IgD-negative memory B cell (primary cell): Measurements from ENCODE around the gene UGT1A5. TPM values are rescaled to one million over a fixed set of nuclear protein-coding genes. Genes with fewer than 3 reads are reported as not detected.

Source experiments
- H3K27ac Mint-ChIP-seq, 3 donors: one replicate each; pipeline ENCODE4 v1.8.0; 2020 to 2022; ENCODE audit warnings: mild to moderate bottlenecking in 3 of 3, mixed read lengths in 3 of 3, moderate library complexity in 1 of 3
- H3K27me3 Mint-ChIP-seq: one replicate; pipeline ENCODE4 v1.8.0; 2021; ENCODE audit warnings: mixed read lengths
- H3K36me3 Mint-ChIP-seq: one replicate; pipeline ENCODE4 v1.8.0; 2020; ENCODE audit warnings: mild to moderate bottlenecking, mixed read lengths
- H3K4me1 Mint-ChIP-seq, 3 donors: one replicate each; pipeline ENCODE4 v1.8.0; 2020 to 2022; ENCODE audit warnings: mixed read lengths in 3 of 3, mild to moderate bottlenecking in 1 of 3
- H3K4me3 Mint-ChIP-seq, 4 donors: one replicate each; pipeline ENCODE4 v1.8.0; 2020 to 2022; ENCODE audit warnings: mild to moderate bottlenecking in 4 of 4, mixed read lengths in 4 of 4, moderate library complexity in 3 of 4
- H3K9me3 Mint-ChIP-seq, 3 donors: one replicate each; pipeline ENCODE4 v1.8.0; 2020 to 2021; ENCODE audit warnings: mixed read lengths in 3 of 3, mild to moderate bottlenecking in 1 of 3
- polyA plus RNA-seq: library from polyadenylated mRNA; unstranded; fragments of 300-500 nt; fragmentation: Illumina TruSeq; gene quantifications from one replicate; pipeline ENCODE4 v1.2.3, GENCODE V29; 2021

The UGT1A5 gene
- polyA plus RNA-seq, 1 donor from 2014 or later, result not detected

DNA sequence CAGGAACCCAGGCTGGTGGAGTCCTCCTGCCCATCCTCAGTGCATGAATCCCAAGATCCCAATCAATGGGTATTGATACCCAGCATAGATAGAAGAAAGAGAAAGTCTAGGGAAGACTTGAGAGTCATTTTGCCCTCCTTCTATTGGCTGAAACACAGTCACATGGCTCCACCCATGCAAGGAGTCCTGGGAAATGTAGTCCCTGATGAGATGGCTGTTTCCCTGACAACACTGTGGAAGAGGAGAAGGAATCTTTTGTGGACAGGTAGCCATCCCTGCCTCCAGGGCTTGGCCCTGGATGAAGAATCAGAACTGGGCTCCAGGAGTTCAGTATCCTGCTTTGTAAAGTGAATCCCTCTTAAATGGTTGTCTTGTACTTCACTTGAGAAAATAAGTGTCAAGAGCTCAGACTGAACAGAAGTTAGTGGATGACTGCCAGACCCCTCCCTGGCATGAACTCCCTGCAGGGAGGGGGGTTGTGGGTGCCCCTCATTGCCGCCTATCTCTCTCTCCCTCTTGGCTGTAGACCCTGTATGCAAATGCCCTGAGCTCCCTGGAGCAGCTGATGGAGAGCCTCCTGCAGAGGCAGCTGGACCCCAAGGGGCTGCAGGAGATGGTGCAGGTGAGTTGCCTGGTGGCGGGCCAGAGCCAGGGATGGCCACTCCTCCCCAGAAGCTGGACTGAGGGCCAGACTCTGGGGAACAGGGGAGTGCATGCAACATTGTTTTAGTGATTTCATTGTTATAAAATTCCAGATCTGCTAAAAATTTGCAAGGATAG is 101.5 kb downstream of the UGT1A5 start:
- Mint-ChIP-seq H3K27ac (no peak overlapping the region), H3K9me3 (peaks cover 0 to 4% (median 0%) of the 10 kb centered on the region in 3 donors), H3K27me3 (peaks cover 18% of the 10 kb centered on the region), H3K4me1 (no peaks in the 10 kb centered on the region), H3K36me3 (peaks cover 1% of the 10 kb centered on the region), H3K4me3 (peak overlapping the region in 1 of 4 donors; percentile 63)

DNA sequence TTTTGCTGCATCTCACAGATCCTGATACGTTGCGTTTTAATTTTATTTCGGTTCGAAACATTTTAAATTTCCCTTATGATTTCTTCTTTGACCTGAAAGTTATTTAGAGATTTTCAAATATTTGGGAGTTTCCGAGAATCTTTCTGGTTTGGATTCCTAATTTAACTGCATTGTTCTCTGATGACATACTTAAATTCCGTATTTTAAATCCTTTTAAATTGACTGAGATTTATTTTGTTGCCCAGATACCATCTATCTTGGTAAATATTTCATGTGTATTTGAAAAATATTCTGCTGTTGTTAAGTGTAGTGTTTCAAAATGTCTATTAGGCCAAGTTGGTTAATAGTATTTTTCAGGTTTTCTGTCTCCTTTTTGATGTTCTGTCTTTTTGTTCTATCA is 103.2 kb downstream of the UGT1A5 start:
- Mint-ChIP-seq H3K9me3 (peaks cover 0 to 4% (median 0%) of the 10 kb centered on the region in 3 donors), H3K4me3 (no peak overlapping the region), H3K36me3 (peaks cover 1% of the 10 kb centered on the region), H3K27me3 (peaks cover 14% of the 10 kb centered on the region), H3K27ac (no peak overlapping the region), H3K4me1 (no peaks in the 10 kb centered on the region)

DNA sequence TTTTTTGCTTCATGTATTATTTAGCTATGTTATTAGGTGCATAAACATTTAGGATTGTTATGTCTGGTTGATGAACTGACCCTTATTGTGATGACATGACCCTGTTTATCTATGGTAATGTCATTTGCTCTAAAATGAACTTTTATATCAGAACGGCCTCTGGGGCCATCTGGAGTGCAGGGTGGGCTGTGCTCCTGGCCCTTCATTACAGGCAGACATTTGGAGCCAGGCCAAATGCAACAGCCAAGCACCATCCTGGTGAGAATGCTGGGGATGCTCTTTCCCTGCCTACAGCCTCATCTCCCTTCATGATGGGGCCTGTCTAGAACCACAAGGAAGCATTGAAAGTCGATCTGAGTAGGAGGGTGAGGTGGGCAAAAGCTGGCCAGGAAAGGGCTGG is 103.6 kb downstream of the UGT1A5 start:
- H3K4me1 Mint-ChIP-seq, result no peaks in the 10 kb centered on the region
- peaks cover 1% of the 10 kb centered on the region for H3K36me3 Mint-ChIP-seq
- peaks cover 14% of the 10 kb centered on the region for H3K27me3 Mint-ChIP-seq
- H3K9me3 Mint-ChIP-seq, result peaks cover 0 to 4% (median 0%) of the 10 kb centered on the region in 3 donors
- H3K4me3 Mint-ChIP-seq, result no peak overlapping the region
- no peak overlapping the region for H3K27ac Mint-ChIP-seq

DNA sequence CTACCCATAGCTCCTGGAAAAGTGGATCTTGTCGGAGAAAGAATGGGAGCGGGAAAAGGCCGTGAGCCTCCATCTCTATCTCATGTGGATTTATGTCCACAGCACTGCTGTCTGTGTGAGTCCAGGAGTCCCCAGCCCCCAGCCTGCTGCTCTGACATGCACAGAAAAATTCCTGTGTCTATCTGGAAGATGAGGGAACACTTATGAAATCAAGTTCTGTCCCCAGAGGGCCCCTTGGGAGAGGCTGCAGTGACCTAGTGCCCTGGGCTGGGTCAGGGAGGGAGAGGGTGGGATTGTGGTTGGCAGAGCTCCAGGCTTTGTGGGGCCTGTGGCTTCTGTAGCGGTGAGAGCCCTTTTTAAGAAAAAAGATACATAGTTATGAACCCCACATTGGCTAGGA is 104.1 kb downstream of the UGT1A5 start:
- H3K9me3 Mint-ChIP-seq, result peaks cover 0 to 4% (median 0%) of the 10 kb centered on the region in 3 donors
- H3K36me3 Mint-ChIP-seq, result peaks cover 1% of the 10 kb centered on the region
- peaks cover 14% of the 10 kb centered on the region for H3K27me3 Mint-ChIP-seq
- no peak overlapping the region for H3K27ac Mint-ChIP-seq
- H3K4me1 Mint-ChIP-seq, result no peaks in the 10 kb centered on the region
- H3K4me3 Mint-ChIP-seq, result no peak overlapping the region

DNA sequence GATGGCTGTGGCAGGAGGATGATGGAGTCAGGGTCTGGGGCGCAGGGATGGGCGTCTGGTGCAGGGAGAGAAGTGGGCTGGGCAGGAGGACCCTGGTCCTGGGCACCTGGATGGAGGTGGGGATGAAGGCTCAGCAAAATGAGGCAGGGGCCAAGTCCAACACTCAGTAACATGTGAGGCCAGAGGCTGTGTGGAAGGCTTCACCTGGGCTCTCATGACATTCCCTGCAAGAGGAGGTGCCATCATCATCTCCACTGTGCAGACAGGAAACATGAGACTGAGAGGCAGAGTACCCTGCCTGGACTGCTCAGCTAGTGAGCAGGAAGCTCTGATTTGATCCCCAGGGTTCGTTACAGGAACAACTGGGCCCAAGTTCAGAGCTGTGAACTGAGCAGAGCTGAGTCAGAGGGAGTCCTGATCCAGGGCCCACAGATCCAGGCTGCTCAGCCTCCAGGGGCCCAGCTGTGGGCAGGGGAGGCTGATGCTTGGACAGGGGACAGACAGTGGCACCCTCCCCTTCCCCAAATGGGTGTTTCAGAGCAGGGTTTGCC is 104.7 kb downstream of the UGT1A5 start:
- H3K36me3 Mint-ChIP-seq, result peaks cover 1% of the 10 kb centered on the region
- no peak overlapping the region for H3K4me3 Mint-ChIP-seq
- H3K27ac Mint-ChIP-seq, result no peak overlapping the region

DNA sequence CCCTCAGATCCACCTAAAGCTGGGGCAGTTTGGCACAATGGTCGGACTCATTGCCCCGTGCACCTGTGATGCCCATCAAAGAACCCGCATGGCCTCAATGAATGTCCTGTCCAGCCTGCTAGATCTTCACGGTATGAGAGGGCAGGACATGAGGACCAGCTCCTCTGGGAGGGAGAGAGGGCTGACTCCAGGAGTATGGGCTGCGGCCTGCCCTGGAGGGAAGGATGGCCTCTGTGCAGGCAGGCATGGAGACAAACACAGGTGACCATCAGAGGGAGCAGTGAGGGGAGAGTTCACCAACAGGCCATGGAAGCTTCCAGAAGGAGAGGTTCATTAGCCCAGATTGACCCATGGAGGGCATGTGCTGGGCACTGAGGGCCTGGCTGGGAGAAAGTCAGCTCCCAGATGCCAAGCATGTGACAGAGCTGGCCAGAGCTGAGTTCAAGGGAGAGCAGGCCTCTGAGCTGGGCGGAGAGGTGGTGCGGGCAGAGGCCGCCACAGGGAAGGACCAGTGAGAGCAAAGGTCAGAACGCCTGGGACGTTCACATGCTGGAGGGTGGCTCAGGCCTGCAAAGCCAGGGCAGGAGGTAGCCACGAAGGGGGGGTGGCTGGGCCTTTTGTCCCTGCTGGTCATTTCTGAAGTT is 105.4 kb downstream of the UGT1A5 start:
- H3K27ac Mint-ChIP-seq, result no peak overlapping the region
- H3K27me3 Mint-ChIP-seq, result peaks cover 10% of the 10 kb centered on the region
- no peaks in the 10 kb centered on the region for H3K4me1 Mint-ChIP-seq
- peaks cover 1% of the 10 kb centered on the region for H3K36me3 Mint-ChIP-seq
- no peak overlapping the region for H3K4me3 Mint-ChIP-seq
- H3K9me3 Mint-ChIP-seq, result peaks cover 0 to 1% (median 0%) of the 10 kb centered on the region in 3 donors

More for the DNA sequence above, 104.7 kb downstream of the UGT1A5 start:
- Mint-ChIP-seq H3K4me1 (no peaks in the 10 kb centered on the region), H3K9me3 (peaks cover 0 to 1% (median 0%) of the 10 kb centered on the region in 3 donors), H3K27me3 (peaks cover 14% of the 10 kb centered on the region)

DNA sequence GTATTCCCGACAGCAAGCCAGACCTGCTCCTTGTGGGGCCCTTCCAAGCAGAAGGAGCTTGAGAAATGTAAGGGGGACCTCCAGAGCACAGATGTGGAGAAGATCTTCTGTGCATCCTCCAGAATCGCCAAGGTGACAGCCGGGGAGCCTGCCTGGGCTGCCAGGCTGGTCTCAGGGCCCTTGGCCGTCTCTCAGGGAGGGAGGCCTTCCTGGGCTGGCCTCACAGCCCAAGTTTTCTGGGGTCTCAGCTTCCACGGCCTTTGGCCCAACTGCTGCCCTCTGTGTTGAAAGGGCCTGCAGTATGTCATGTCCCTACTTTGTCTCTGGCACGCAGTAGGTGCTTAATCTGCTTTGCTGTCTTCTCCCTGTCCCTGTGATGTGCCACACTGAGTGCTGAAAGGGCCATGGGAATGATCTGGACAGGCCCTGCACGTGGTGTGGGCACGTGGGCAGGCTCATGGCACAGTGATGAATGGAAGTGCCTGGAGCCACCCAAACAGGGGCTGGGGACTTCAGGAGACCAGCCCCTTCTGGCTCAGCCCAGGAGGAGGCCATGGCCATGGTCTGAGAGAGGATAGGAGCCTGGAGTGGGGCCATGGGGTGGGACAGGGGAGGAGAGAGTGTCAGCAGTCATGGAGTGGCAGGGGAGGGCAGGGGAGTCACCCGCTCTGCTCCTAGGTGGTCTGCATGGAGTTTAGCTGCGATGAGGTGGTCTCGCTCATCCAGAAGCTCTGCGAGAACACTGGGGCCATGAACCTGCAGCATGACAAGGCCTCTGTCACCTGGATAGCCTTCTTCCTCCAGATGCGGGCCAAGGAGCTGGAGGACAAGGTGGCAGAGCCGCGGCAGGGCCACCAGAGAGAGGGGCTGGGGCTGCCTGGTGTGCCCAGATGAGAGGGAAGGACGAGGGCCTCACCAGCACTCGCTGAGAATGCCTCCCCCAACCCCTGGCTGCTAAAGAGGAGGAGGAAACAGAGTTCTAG is 106.2 kb downstream of the UGT1A5 start:
- Mint-ChIP-seq H3K9me3 (peaks cover 0 to 1% (median 0%) of the 10 kb centered on the region in 3 donors), H3K36me3 (no peaks in the 10 kb centered on the region), H3K4me3 (no peak overlapping the region), H3K27ac (no peak overlapping the region), H3K4me1 (no peaks in the 10 kb centered on the region), H3K27me3 (peaks cover 10% of the 10 kb centered on the region)

DNA sequence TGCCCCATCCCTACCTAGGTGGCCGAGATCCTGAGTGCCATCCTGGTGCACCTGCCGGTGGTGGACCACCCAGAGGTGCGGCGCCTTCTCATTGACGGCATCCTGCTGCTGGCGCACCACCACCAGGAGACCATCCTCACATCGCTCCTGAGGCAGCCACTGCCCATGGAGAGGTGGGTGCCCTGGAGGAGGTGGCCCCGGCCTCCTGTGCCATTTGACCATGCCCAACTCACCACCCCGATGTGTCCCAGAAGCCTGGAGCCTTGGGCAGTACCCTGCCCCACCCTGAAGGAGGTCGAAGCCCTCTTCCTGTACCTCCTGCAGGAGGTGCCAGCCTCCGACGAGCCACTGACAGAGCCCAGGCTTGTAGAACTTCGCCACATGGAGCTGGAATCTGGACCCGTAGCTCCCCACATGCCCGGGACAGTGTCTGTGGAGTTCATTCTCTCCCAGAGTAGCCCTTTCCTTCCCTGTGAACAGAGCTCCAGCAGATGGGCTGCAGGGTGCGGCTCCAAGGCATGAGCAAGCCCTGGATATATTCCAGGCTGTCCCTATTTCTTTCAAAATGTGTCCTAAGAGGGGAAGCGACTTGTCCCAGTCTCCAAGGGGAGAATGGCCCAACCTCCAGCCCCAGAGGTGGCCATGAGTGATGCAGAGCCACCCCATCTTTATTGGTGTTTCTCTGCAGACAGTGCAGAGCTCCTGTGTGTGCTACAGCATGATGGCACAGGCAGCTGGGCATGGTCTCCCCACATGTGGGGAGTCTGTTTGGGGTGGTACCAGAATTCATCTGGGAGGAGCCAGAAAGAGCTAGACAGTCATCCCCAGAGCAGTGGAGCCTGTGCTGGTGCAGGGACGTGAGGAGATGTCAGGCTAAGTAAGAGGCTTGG is 107.4 kb downstream of the UGT1A5 start:
- H3K27ac Mint-ChIP-seq, result no peak overlapping the region
- peaks cover 0 to under 1% (median 0%) of the 10 kb centered on the region in 3 donors for H3K9me3 Mint-ChIP-seq
- no peaks in the 10 kb centered on the region for H3K36me3 Mint-ChIP-seq
- H3K27me3 Mint-ChIP-seq, result peaks cover 10% of the 10 kb centered on the region
- H3K4me3 Mint-ChIP-seq, result no peak overlapping the region
- no peaks in the 10 kb centered on the region for H3K4me1 Mint-ChIP-seq

DNA sequence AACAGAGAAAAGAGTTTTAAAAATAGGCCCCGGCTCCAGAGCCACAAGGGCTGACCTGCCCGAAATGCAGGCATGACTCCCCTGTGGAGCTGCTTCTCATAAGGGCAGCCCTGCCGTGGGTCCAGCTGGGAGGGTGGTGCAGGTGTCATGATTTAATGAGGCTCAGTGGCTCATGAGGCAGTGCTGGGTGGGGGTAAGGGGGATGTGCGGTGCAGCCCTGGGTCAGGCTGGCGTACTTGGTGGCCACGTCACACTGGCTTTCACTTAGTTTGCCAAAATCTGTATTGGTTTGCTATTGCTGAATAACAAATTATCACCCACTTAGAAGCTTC is 108.0 kb downstream of the UGT1A5 start:
- no peak overlapping the region for H3K27ac Mint-ChIP-seq
- H3K4me3 Mint-ChIP-seq, result no peak overlapping the region
- no peaks in the 10 kb centered on the region for H3K4me1 Mint-ChIP-seq
- peaks cover 10% of the 10 kb centered on the region for H3K27me3 Mint-ChIP-seq
- no peaks in the 10 kb centered on the region for H3K36me3 Mint-ChIP-seq
- H3K9me3 Mint-ChIP-seq, result no peaks in the 10 kb centered on the region

DNA sequence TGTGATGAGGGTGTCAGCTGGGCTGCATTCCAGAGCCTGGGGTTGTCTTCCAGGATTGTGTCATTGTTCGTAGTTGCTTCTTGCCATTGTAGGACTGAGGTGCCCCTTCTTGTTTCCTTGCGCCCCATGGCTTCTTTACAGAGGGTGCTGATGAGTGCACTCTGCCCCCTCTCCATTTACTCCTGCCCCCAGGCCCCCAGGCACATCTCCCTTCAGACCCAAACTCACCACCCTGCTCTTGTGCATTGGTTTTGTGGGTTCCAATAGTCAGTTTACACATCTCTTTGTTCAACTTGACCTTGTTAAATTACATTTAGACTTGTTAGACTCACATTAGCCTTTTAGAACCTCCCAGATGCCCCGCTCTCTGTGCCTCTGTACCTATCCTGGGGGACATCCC is 108.5 kb downstream of the UGT1A5 start:
- Mint-ChIP-seq H3K9me3 (peaks cover 0 to 1% (median under 1%) of the 10 kb centered on the region in 3 donors), H3K27ac (no peak overlapping the region), H3K36me3 (no peaks in the 10 kb centered on the region), H3K4me1 (no peaks in the 10 kb centered on the region), H3K27me3 (peaks cover 9% of the 10 kb centered on the region), H3K4me3 (no peak overlapping the region)

DNA sequence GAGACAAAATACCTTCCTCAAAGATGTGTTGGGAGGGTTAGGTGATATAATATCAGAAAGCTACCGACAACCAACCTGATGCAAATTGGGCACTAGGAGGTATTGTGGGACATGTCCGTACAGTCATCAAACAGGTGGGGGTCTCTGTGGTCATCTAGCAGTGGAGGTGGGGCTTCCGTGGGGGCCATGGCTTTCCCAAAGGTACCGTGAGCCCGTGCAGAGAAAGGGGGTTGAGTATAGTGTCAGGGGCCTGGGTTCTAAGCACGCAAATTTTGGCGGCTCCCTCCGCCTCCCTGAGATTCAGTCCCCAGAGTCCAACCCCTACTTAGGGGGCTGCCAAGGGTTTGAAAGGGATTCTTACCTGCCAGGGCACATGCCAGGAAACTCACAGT is 109.0 kb downstream of the UGT1A5 start:
- Mint-ChIP-seq H3K27me3 (peaks cover 5% of the 10 kb centered on the region), H3K4me3 (no peak overlapping the region), H3K36me3 (no peaks in the 10 kb centered on the region), H3K9me3 (peaks cover 0 to 6% (median 2%) of the 10 kb centered on the region in 3 donors), H3K4me1 (no peaks in the 10 kb centered on the region), H3K27ac (no peak overlapping the region)

DNA sequence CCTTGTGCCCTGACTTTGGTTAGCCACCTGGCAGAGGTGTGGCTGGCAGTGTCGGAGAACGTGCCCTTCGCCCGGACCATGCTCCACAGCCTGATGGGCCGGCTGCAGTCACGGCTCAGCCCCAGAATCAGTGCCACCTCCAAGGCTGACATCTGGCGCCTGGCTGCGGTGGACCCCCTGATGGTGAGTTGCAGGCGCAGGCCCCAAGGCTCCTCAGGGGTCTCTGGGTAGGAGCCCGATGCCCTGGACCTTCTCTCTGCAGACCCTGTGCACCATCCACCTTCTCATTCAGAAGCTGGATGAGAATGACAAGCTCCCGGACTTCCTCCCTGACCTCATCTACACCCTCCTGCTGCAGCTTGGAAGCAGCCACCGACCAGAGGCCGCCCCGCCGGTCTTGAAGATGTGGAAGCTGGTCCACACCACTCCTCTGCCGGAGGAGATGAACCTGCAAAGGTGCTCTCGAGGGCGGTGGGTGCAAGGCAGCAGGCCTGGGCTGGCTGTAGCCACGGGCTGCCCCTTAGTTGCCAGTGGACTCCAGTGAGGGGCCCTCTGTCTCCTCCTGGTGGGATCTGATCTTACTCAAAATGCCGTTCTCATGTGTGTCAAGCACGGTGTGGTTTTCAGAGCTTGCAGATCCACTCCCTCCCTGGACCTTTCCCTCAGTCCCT is 109.5 kb downstream of the UGT1A5 start:
- Mint-ChIP-seq H3K4me1 (no peaks in the 10 kb centered on the region), H3K9me3 (peaks cover 0 to 7% (median 2%) of the 10 kb centered on the region in 3 donors), H3K27me3 (peaks cover 2% of the 10 kb centered on the region), H3K4me3 (no peak overlapping the region), H3K36me3 (no peaks in the 10 kb centered on the region), H3K27ac (no peak overlapping the region)
